Muscle layer of colon (tissue), 2 donors: ENCODE results near the gene ELAVL1.

Experiments
- H3K27ac ChIP-seq: one replicate; pipeline ENCODE4 v1.7.0; 2013; ENCODE audit warnings: low read depth, mild to moderate bottlenecking, low read length, moderate library complexity
- H3K27me3 ChIP-seq, 2 donors: one replicate each; pipeline ENCODE4 v1.7.0; 2013; ENCODE audit warnings: low read length in 2 of 2, mild to moderate bottlenecking in 2 of 2; ENCODE audit not compliant: insufficient read depth in 2 of 2, control insufficient read depth in 1 of 2
- H3K36me3 ChIP-seq: one replicate; pipeline ENCODE4 v1.7.0; 2013; ENCODE audit warnings: mild to moderate bottlenecking, low read length; ENCODE audit not compliant: insufficient read depth
- H3K4me1 ChIP-seq: one replicate; pipeline ENCODE4 v1.7.0; 2013; ENCODE audit warnings: mild to moderate bottlenecking, low read length; ENCODE audit not compliant: insufficient read depth
- H3K4me3 ChIP-seq, 2 donors: one replicate each; pipeline ENCODE4 v1.7.0; 2013; ENCODE audit warnings: low read length in 2 of 2, low read depth in 1 of 2, mild to moderate bottlenecking in 1 of 2, moderate library complexity in 1 of 2
- H3K9ac ChIP-seq: one replicate; pipeline ENCODE4 v1.7.0; 2013; ENCODE audit warnings: low read length
- H3K9me3 ChIP-seq: one replicate; pipeline ENCODE4 v1.7.0; 2013; ENCODE audit warnings: mild to moderate bottlenecking, low read length
- donor health status: abdominal sarcoma.
- donor health status: Adenocarcinoma of cecum.

The ELAVL1 gene

DNA sequence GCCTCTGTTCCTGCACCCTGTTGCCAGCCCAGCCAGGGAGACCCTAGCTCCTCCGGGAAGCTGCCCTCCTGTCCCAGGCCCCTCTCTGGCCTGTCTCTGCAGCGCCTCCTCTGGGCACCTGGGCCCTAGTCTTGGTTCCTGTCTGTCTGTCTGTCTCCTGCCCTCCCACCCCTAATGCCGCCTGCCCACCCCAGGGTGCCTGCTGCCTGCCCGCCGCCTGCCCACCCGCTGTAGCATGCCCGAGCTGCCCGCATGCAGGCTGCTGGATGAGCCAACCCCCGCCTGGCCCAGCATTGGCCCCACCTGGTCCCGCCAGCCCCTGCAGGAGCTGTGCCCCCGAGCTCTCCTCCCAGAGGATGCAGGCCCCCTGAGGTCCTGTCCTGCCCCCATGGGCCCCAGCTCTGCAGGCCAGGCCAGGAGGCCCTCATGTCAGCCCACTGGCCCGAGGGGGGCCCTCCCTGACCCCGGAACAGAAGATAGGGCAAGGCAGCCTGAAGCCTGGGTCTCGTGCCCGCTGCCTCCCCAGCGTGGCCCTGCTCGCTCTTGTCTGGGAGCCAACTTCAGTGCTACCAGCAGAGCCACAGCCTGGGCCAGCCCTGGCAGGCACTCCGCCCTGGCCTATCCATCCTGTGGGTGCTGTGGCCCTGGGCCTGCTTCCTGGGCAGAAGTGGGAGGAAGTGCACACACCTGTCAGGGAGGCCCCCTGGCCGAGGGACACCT, 96.5 kb downstream of the ELAVL1 start:
- no peaks in the 10 kb centered on the region for H3K9me3 ChIP-seq
- H3K4me3 ChIP-seq = no peak overlapping the region
- H3K4me1 ChIP-seq = peaks cover 20% of the 10 kb centered on the region
- H3K27me3 ChIP-seq = peaks cover 0 to 3% of the 10 kb centered on the region in 2 donors
- peaks cover 26% of the 10 kb centered on the region for H3K36me3 ChIP-seq
- no peak overlapping the region for H3K9ac ChIP-seq
- no peak overlapping the region for H3K27ac ChIP-seq
